Measurements from ENCODE around the gene NCOA5.

DNA sequence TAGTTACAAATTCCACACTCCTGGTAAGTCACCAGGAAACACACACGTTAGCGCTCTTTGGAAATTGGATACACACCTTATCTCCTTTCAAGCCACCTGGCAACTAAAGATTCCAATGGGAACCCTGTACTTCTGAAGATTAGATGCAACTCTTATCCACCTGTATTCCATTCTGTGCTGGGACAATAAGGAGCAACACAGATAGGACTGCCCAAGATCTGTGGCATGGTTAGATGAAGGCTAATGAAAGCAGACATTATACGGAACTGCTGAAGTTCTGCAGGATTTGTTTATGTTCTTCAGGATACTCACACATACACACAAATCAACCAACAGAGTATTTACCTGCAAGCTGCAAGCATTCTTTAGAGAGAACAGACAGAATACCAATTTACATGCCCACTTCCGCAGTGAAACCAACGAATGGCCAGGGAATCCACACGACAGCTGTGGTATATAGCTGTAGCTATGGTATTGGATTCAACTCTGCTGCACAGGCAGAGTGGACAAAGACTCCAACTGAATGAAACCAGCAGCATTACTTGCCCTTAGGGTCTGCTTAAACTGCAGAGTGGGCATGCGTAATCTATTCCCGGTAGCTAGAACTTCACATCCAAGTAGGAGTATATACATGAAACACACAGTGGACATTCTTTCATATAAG is 12.0 kb downstream of the NCOA5 start:
- TF ChIP-seq, protein P1, sequence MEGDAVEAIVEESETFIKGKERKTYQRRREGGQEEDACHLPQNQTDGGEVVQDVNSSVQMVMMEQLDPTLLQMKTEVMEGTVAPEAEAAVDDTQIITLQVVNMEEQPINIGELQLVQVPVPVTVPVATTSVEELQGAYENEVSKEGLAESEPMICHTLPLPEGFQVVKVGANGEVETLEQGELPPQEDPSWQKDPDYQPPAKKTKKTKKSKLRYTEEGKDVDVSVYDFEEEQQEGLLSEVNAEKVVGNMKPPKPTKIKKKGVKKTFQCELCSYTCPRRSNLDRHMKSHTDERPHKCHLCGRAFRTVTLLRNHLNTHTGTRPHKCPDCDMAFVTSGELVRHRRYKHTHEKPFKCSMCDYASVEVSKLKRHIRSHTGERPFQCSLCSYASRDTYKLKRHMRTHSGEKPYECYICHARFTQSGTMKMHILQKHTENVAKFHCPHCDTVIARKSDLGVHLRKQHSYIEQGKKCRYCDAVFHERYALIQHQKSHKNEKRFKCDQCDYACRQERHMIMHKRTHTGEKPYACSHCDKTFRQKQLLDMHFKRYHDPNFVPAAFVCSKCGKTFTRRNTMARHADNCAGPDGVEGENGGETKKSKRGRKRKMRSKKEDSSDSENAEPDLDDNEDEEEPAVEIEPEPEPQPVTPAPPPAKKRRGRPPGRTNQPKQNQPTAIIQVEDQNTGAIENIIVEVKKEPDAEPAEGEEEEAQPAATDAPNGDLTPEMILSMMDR (IDR thresholded peaks at IDR 0.05; ENCODE audit: low read depth, low read length) = no peak
- no peak for TF ChIP-seq POLR2A (IDR thresholded peaks at IDR 0.05; ENCODE audit: extremely low read depth, insufficient read length)
- no peak for TF ChIP-seq MYC (IDR thresholded peaks at IDR 0.05; ENCODE audit: low read depth, low read length)
